Spinal cord (tissue), 10 donors: ENCODE results near the gene PIGB. TPM values are rescaled to one million over a fixed set of nuclear protein-coding genes. Genes with fewer than 3 reads are reported as not detected.
"Not testable (repeated sequence)": the region's sequence is repeated elsewhere in the genome, so short reads cannot be mapped to it uniquely, and the experiment has no call there.

Source experiments
- DNase-seq, 6 donors: peaks; one replicate each; pipeline versions ENCODE4 v3.0.0 to v3.0.0-alpha.2; 2013 to 2015; ENCODE audit warnings: low spot score in 6 of 6, low read depth in 4 of 6
- H3K27ac ChIP-seq: one replicate; pipeline ENCODE4 v1.5.1; 2013; ENCODE audit warnings: low read depth, low read length, control low read depth
- H3K27me3 ChIP-seq: one replicate; pipeline ENCODE4 v1.6.1; 2013; ENCODE audit warnings: low read length; ENCODE audit not compliant: control insufficient read depth, insufficient read depth
- H3K36me3 ChIP-seq: one replicate; pipeline ENCODE4 v1.6.1; 2013; ENCODE audit warnings: low read length; ENCODE audit not compliant: control insufficient read depth, insufficient read depth
- H3K4me1 ChIP-seq: one replicate; pipeline ENCODE4 v1.6.1; 2013; ENCODE audit warnings: low read length; ENCODE audit not compliant: control insufficient read depth, insufficient read depth
- H3K4me3 ChIP-seq: one replicate; pipeline ENCODE4 v1.5.1; 2013; ENCODE audit warnings: low read depth, low read length, control low read depth
- H3K9me3 ChIP-seq: one replicate; pipeline ENCODE4 v1.6.1; 2013; ENCODE audit warnings: low read length; ENCODE audit not compliant: control insufficient read depth, insufficient read depth
- WGBS: methylation state at CpG from one replicate; pipeline ENCODE4 v1.1.5; 2013; ENCODE audit warnings: missing lambda C conversion rate; ENCODE audit not compliant: insufficient coverage; 5-methylcytosine and 5-hydroxymethylcytosine counted together
- polyA plus RNA-seq, 2 donors: library from polyadenylated mRNA; unstranded; fragments of 120-200 nt; gene quantifications; one replicate each; pipeline ENCODE4 v1.2.1, GENCODE V29; 2013; ENCODE audit not compliant: insufficient read length in 2 of 2
- total RNA-seq, 2 donors: library from RNA; depleted of rRNA in 1 of 2; stranded (reverse); fragments of 120-200 nt in 1 of 2; fragments of >200 nt in 1 of 2; gene quantifications; one replicate each; pipeline versions ENCODE4 v1.2.3 to v1.2.4, GENCODE V29; 2013 to 2014
- donor health status: healthy.

PIGB gene
- total and polyA plus RNA-seq, 4 donors = 11.6 to 19.1 (median 14.9) TPM

- no CpG with 5 or more reads among the region's 8 CpGs for WGBS
Measured at GRCh38 chr15:55400050-55400449, 81.0 kb downstream of the PIGB start.

DNA sequence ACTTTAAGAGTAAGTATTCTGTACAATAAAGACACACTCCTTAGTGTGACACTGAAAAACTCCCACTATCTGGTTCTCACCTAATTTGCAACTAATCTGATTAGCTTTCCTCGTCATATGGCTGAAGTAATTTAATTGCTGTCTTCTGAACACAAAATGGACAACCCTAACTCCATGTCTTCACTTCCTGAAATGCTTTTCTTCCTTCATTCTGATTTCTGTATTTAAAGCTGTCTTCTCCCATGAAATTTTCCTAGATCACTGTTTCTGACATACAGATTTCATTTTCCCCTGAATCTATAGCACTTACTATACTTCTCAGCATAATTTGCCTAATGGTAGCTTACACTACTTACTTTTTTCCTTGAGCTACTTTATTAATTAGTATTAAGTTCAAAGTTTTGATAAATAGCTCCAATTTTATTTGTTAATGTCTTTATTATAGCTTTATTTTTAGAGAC lies 82.8 kb downstream of the PIGB start:
- Histone ChIP-seq H3K27me3 (no peaks in the 10 kb centered on the region), H3K4me1 (peaks cover 3% of the 10 kb centered on the region), H3K4me3 (no peak overlapping the region), H3K27ac (no peak overlapping the region), H3K9me3 (no peaks in the 10 kb centered on the region), H3K36me3 (no peaks in the 10 kb centered on the region)
- no peak for DNase-seq
- 80% methylated on average over 1 of the region's 1 CpG for WGBS

More at GRCh38 chr15:55400050-55400449, 81.0 kb downstream of the PIGB start:
- not testable (repeated sequence) for H3K4me3 ChIP-seq, H3K4me1 ChIP-seq, H3K27me3 ChIP-seq, H3K9me3 ChIP-seq, DNase-seq, H3K27ac ChIP-seq, H3K36me3 ChIP-seq

DNA sequence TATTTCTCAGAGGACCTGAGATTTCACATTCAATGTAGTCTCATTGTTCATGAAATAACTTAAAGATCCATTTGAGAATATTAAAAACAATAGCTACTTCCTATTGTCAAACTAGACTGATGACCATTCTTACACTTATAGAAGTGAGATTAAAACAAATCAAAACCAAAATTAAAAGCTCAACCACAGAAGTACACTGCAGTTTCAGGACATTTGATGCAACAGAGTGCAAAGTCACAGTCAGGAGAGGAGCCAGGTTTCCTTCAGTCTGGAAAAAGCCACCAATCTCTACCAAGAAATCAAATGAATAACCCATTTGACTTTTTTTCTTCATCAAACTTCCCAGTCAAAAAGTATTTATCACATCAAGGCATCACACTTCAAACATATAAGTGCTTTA lies 83.7 kb downstream of the PIGB start:
- H3K36me3 ChIP-seq = no peaks in the 10 kb centered on the region
- no peak overlapping the region for H3K27ac ChIP-seq
- peaks cover 6% of the 10 kb centered on the region for H3K4me1 ChIP-seq
- H3K9me3 ChIP-seq = no peaks in the 10 kb centered on the region
- H3K27me3 ChIP-seq = no peaks in the 10 kb centered on the region
- DNase-seq = no peak
- no peak overlapping the region for H3K4me3 ChIP-seq

DNA sequence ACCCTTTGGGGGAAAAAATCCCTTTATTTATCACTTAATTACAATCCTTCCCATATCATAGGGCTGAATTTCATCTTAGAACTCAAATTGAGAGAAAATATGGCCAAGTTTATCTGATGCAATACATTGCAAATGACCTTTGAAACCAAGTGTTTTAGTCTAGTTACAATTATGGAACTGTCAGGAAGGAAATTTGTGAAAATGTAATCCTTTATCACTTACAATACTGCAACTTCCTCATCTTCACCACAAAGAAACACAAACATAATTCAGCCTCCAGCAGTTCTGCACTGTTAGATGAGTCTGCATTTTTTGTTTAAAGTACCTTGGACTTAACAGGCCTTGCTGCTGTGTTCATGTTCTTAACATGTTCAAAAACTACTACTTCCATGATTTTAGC lies 84.5 kb downstream of the PIGB start:
- Histone ChIP-seq H3K9me3 (no peaks in the 10 kb centered on the region), H3K4me3 (no peak overlapping the region), H3K27ac (no peak overlapping the region)

More for the DNA sequence above, 84.5 kb downstream of the PIGB start:
- no peaks in the 10 kb centered on the region for H3K36me3 ChIP-seq
- no peaks in the 10 kb centered on the region for H3K27me3 ChIP-seq
- DNase-seq = no peak
- peaks cover 6% of the 10 kb centered on the region for H3K4me1 ChIP-seq

Other genes with a start within 250 kb of the PIGB start
- 10 to 100 TPM; 81.3 to 95.5 TPM for gene RSL24D1, start 122.3 kb upstream of the PIGB start, total RNA-seq
- gene RSL24D1, start 122.3 kb upstream of the PIGB start, polyA plus RNA-seq = 100 to 1,000 TPM; 105 to 107 TPM
- 1 to 10 TPM; 7.3 to 8.4 TPM for gene RAB27A, start 29.4 kb upstream of the PIGB start, total RNA-seq
- 1 to 10 TPM; 4.3 to 6.8 TPM for gene RAB27A, start 29.4 kb upstream of the PIGB start, polyA plus RNA-seq
- gene PIGBOS1, start 99 bp upstream of the PIGB start, total RNA-seq = 10 to 100 TPM in 1 of 2 donors, 1 to 10 TPM in 1; 6.7 to 17.0 TPM
- 10 to 100 TPM; 14.3 to 15.6 TPM for gene PIGBOS1, start 99 bp upstream of the PIGB start, polyA plus RNA-seq
- gene CCPG1, start 89.1 kb downstream of the PIGB start, total RNA-seq = 10 to 100 TPM; 65.4 to 67.4 TPM
- 10 to 100 TPM; 39.7 to 43.6 TPM for gene CCPG1, start 89.1 kb downstream of the PIGB start, polyA plus RNA-seq
- 1 to 10 TPM; 3.9 to 6.7 TPM for gene PIERCE2, start 89.3 kb downstream of the PIGB start, total RNA-seq
- gene PIERCE2, start 89.3 kb downstream of the PIGB start, polyA plus RNA-seq = 1 to 10 TPM; 4.5 to 8.6 TPM
- gene DNAAF4, start 189.0 kb downstream of the PIGB start, total RNA-seq = 1 to 10 TPM; 6.4 to 9.4 TPM
- 1 to 10 TPM; 6.7 to 7.5 TPM for gene DNAAF4, start 189.0 kb downstream of the PIGB start, polyA plus RNA-seq